Activated naive CD4-positive, alpha-beta T cell treated with anti-CD3 and anti-CD28 coated beads, Interleukin-2, amount 10 ng/mL, durations not matched to agents 7 days and 5 days (primary cell): ENCODE data around the gene EPB41L3.

Source experiments
- CTCF ChIA-PET: fragments of 350-600 bp; sonication (Branson Sonifier 250); formaldehyde crosslinking; loops from one replicate; lab custom pipeline; 2021; ENCODE audit warnings: antibody characterized with exemption; lab: Charles Lee
- DNase-seq: peaks from one replicate; pipeline ENCODE4 v3.0.0-alpha.2; 2020
- H3K27ac Mint-ChIP-seq: one replicate; pipeline ENCODE4 v1.8.0; 2021; ENCODE audit warnings: mild to moderate bottlenecking, moderate library complexity, mixed read lengths
- H3K27me3 Mint-ChIP-seq: one replicate; pipeline ENCODE4 v1.8.0; 2021; ENCODE audit warnings: mild to moderate bottlenecking, mixed read lengths
- H3K36me3 Mint-ChIP-seq: one replicate; pipeline ENCODE4 v1.8.0; 2021; ENCODE audit warnings: mixed read lengths
- H3K4me1 Mint-ChIP-seq: one replicate; pipeline ENCODE4 v1.8.0; 2021; ENCODE audit warnings: mixed read lengths
- H3K4me3 Mint-ChIP-seq: one replicate; pipeline ENCODE4 v1.8.0; 2021; ENCODE audit warnings: mild to moderate bottlenecking, moderate library complexity, mixed read lengths
- H3K9me3 Mint-ChIP-seq: one replicate; pipeline ENCODE4 v1.8.0; 2021; ENCODE audit warnings: mixed read lengths

Gene EPB41L3

GRCh38 chr18:5463390-5463789, 80.4 kb downstream of the EPB41L3 start:
- H3K27ac Mint-ChIP-seq = no peak overlapping the region
- H3K4me3 Mint-ChIP-seq = no peak overlapping the region
- H3K4me1 Mint-ChIP-seq = peaks cover 7% of the 10 kb centered on the region
- CTCF ChIA-PET = no interaction called here
- no peaks in the 10 kb centered on the region for H3K27me3 Mint-ChIP-seq
- no peak for DNase-seq
- no peaks in the 10 kb centered on the region for H3K9me3 Mint-ChIP-seq
- no peaks in the 10 kb centered on the region for H3K36me3 Mint-ChIP-seq

GRCh38 chr18:5462227-5462626, 81.6 kb downstream of the EPB41L3 start:
- Mint-ChIP-seq H3K4me1 (peaks cover 16% of the 10 kb centered on the region), H3K36me3 (no peaks in the 10 kb centered on the region), H3K27ac (no peak overlapping the region), H3K9me3 (no peaks in the 10 kb centered on the region), H3K27me3 (no peaks in the 10 kb centered on the region), H3K4me3 (no peak overlapping the region)
- CTCF ChIA-PET = no interaction called here
- DNase-seq = no peak

- Mint-ChIP-seq H3K4me3 (no peak overlapping the region), H3K27ac (no peak overlapping the region), H3K27me3 (no peaks in the 10 kb centered on the region), H3K36me3 (no peaks in the 10 kb centered on the region), H3K9me3 (no peaks in the 10 kb centered on the region), H3K4me1 (peaks cover 15% of the 10 kb centered on the region)
- CTCF ChIA-PET = no interaction called here
- DNase-seq = no peak
Observed at GRCh38 chr18:5461041-5461440, 82.8 kb downstream of the EPB41L3 start.

GRCh38 chr18:5457462-5457957, 86.3 kb downstream of the EPB41L3 start:
- no peak for DNase-seq
- Mint-ChIP-seq H3K36me3 (no peaks in the 10 kb centered on the region), H3K9me3 (no peaks in the 10 kb centered on the region), H3K27me3 (no peaks in the 10 kb centered on the region), H3K27ac (peak overlapping the region; percentile 90), H3K4me3 (peak overlapping the region; percentile 59), H3K4me1 (peaks cover 21% of the 10 kb centered on the region)
- CTCF ChIA-PET = interaction anchor here (1.0 kb wide), 1 partner anchor 89 kb away, joined by 4 read pairs; no protein-coding TSS in a partner anchor

GRCh38 chr18:5456577-5457461, 87.0 kb downstream of the EPB41L3 start:
- Mint-ChIP-seq H3K4me1 (peaks cover 21% of the 10 kb centered on the region), H3K9me3 (no peaks in the 10 kb centered on the region), H3K27me3 (no peaks in the 10 kb centered on the region), H3K27ac (peak overlapping the region; percentile 90), H3K4me3 (peak overlapping the region; percentile 59), H3K36me3 (no peaks in the 10 kb centered on the region)
- no peak for DNase-seq
- CTCF ChIA-PET = interaction anchor here (0.8 to 1.0 kb wide), 2 partner anchors 81 to 90 kb away, joined by 3 to 4 read pairs; no protein-coding TSS in a partner anchor

GRCh38 chr18:5455674-5456073, 88.1 kb downstream of the EPB41L3 start:
- H3K4me1 Mint-ChIP-seq = peaks cover 21% of the 10 kb centered on the region
- H3K4me3 Mint-ChIP-seq = no peak overlapping the region
- H3K9me3 Mint-ChIP-seq = no peaks in the 10 kb centered on the region
- no peak for DNase-seq
- CTCF ChIA-PET = no interaction called here
- H3K36me3 Mint-ChIP-seq = no peaks in the 10 kb centered on the region
- H3K27me3 Mint-ChIP-seq = no peaks in the 10 kb centered on the region
- H3K27ac Mint-ChIP-seq = peak overlapping the region; percentile 64

GRCh38 chr18:5452943-5453443, 90.8 kb downstream of the EPB41L3 start:
- CTCF ChIA-PET = no interaction called here
- no peak overlapping the region for H3K27ac Mint-ChIP-seq
- no peak for DNase-seq
- H3K4me1 Mint-ChIP-seq = peaks cover 16% of the 10 kb centered on the region
- H3K4me3 Mint-ChIP-seq = no peak overlapping the region
- no peaks in the 10 kb centered on the region for H3K9me3 Mint-ChIP-seq
- H3K27me3 Mint-ChIP-seq = no peaks in the 10 kb centered on the region
- no peaks in the 10 kb centered on the region for H3K36me3 Mint-ChIP-seq

- no peaks in the 10 kb centered on the region for H3K27me3 Mint-ChIP-seq
- H3K27ac Mint-ChIP-seq = no peak overlapping the region
- peaks cover 10% of the 10 kb centered on the region for H3K4me1 Mint-ChIP-seq
- H3K36me3 Mint-ChIP-seq = no peaks in the 10 kb centered on the region
- CTCF ChIA-PET = no interaction called here
- no peak overlapping the region for H3K4me3 Mint-ChIP-seq
- no peak for DNase-seq
- H3K9me3 Mint-ChIP-seq = no peaks in the 10 kb centered on the region
Observed at GRCh38 chr18:5451871-5452270, 91.9 kb downstream of the EPB41L3 start.

GRCh38 chr18:5451150-5451549, 92.6 kb downstream of the EPB41L3 start:
- H3K27ac Mint-ChIP-seq = no peak overlapping the region
- no peak for DNase-seq
- peaks cover 7% of the 10 kb centered on the region for H3K4me1 Mint-ChIP-seq
- no peaks in the 10 kb centered on the region for H3K27me3 Mint-ChIP-seq
- H3K36me3 Mint-ChIP-seq = no peaks in the 10 kb centered on the region
- H3K9me3 Mint-ChIP-seq = no peaks in the 10 kb centered on the region
- H3K4me3 Mint-ChIP-seq = no peak overlapping the region
- CTCF ChIA-PET = no interaction called here

- Mint-ChIP-seq H3K4me1 (no peaks in the 10 kb centered on the region), H3K27me3 (no peaks in the 10 kb centered on the region), H3K4me3 (no peak overlapping the region), H3K27ac (no peak overlapping the region), H3K9me3 (no peaks in the 10 kb centered on the region), H3K36me3 (no peaks in the 10 kb centered on the region)
- CTCF ChIA-PET = no interaction called here
- DNase-seq = no peak
Observed at GRCh38 chr18:5449858-5450509, 93.8 kb downstream of the EPB41L3 start.

GRCh38 chr18:5447442-5447841, 96.4 kb downstream of the EPB41L3 start:
- no peak for DNase-seq
- Mint-ChIP-seq H3K27me3 (no peaks in the 10 kb centered on the region), H3K27ac (no peak overlapping the region), H3K4me1 (no peaks in the 10 kb centered on the region), H3K36me3 (no peaks in the 10 kb centered on the region), H3K4me3 (no peak overlapping the region), H3K9me3 (no peaks in the 10 kb centered on the region)
- CTCF ChIA-PET = no interaction called here

GRCh38 chr18:5444847-5445246, 99.0 kb downstream of the EPB41L3 start:
- Mint-ChIP-seq H3K9me3 (no peaks in the 10 kb centered on the region), H3K4me3 (no peak overlapping the region), H3K27ac (no peak overlapping the region), H3K27me3 (no peaks in the 10 kb centered on the region), H3K36me3 (no peaks in the 10 kb centered on the region), H3K4me1 (no peaks in the 10 kb centered on the region)
- CTCF ChIA-PET = no interaction called here
- no peak for DNase-seq

- Mint-ChIP-seq H3K27me3 (no peaks in the 10 kb centered on the region), H3K9me3 (no peaks in the 10 kb centered on the region), H3K4me3 (no peak overlapping the region), H3K36me3 (no peaks in the 10 kb centered on the region), H3K4me1 (no peaks in the 10 kb centered on the region), H3K27ac (no peak overlapping the region)
- DNase-seq = no peak
- CTCF ChIA-PET = no interaction called here
Observed at GRCh38 chr18:5444269-5444668, 99.5 kb downstream of the EPB41L3 start.

GRCh38 chr18:5439986-5440696, 103.7 kb downstream of the EPB41L3 start:
- Mint-ChIP-seq H3K36me3 (no peaks in the 10 kb centered on the region), H3K27me3 (no peaks in the 10 kb centered on the region)
- CTCF ChIA-PET = no interaction called here

More at GRCh38 chr18:5439986-5440696, 103.7 kb downstream of the EPB41L3 start:
- no peak overlapping the region for H3K27ac Mint-ChIP-seq
- no peaks in the 10 kb centered on the region for H3K4me1 Mint-ChIP-seq
- H3K4me3 Mint-ChIP-seq = no peak overlapping the region
- no peaks in the 10 kb centered on the region for H3K9me3 Mint-ChIP-seq
- no peak for DNase-seq
